Ishikawa (cell line): ENCODE data around the gene COL15A1.

Experiments used
- CEBPB ChIP-seq: IDR thresholded peaks from 2 replicates; pipeline ENCODE4 v1.6.1; 2012
- CREB1 ChIP-seq: IDR thresholded peaks from 2 replicates; pipeline ENCODE4 v1.6.1; 2012; ENCODE audit warnings: low read depth
- EGR1 ChIP-seq: IDR thresholded peaks from 2 replicates; pipeline ENCODE4 v1.6.1; 2012
- EP300 ChIP-seq: IDR thresholded peaks from 2 replicates; pipeline ENCODE4 v1.6.1; 2012; ENCODE audit warnings: borderline replicate concordance
- FOXM1 ChIP-seq: IDR thresholded peaks from 2 replicates; pipeline ENCODE4 v1.6.1; 2012; ENCODE audit warnings: low read depth, borderline replicate concordance
- MAX ChIP-seq: IDR thresholded peaks from 2 replicates; pipeline ENCODE4 v1.6.1; 2012
- NFIC ChIP-seq: IDR thresholded peaks from 2 replicates; pipeline ENCODE4 v1.6.1; 2012
- RAD21 ChIP-seq: IDR thresholded peaks from 2 replicates; pipeline ENCODE4 v1.6.1; 2012; ENCODE audit warnings: low read depth
- REST ChIP-seq: IDR thresholded peaks from 2 replicates; pipeline ENCODE4 v1.6.1; 2012; ENCODE audit warnings: low read depth, mild to moderate bottlenecking
- TAF1 ChIP-seq: IDR thresholded peaks from 2 replicates; pipeline ENCODE4 v1.6.1; 2012; ENCODE audit warnings: low read depth, mild to moderate bottlenecking
- TCF12 ChIP-seq: IDR thresholded peaks from 2 replicates; pipeline ENCODE4 v1.6.1; 2012; ENCODE audit warnings: low read depth
- TEAD4 ChIP-seq: IDR thresholded peaks from 2 replicates; pipeline ENCODE4 v1.6.1; 2012
- USF1 ChIP-seq: IDR thresholded peaks from 2 replicates; pipeline ENCODE4 v1.6.1; 2012
- YY1 ChIP-seq: IDR thresholded peaks from 2 replicates; pipeline ENCODE4 v1.6.1; 2012; ENCODE audit warnings: low read depth
- ZBTB7A ChIP-seq: IDR thresholded peaks from 2 replicates; pipeline ENCODE4 v1.6.1; 2012; ENCODE audit warnings: low read depth

Gene COL15A1

DNA sequence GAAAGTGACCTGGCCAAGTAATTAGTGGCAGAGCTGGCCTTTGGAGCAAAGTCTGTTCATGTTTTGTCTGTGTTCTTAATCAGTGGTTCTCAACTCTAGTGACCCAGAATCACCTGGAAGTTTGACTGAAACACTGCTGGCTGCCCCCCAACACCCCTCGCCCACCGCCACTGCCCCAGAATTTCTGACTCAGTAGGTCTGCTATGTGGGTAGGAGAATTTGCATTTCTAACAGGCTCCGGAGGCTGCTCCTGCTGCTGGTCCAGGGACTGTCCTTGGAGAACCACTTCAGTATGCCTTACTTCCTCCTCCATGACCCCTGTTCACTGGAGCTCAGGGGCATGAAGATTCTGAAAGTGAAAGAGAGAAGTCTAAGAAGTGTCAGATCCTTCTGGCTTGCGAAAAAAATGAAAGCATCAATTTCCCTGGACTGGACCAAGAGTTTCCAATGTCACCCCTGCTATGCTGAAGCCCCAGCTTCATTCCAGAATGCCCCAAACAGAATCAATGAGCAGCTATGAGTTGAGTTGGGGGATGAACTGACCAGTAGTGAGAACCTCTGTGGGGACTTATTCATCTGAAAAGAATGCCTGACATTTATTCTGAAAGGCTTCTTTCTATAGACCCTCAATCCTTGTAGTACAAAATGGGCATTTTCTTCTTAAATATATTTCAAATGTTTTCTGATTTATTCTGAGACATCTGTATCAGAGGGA, 20.8 kb upstream of the COL15A1 start:
- TF ChIP-seq CREB1 (no peak), TCF12 (no peak), FOXM1 (no peak), EP300 (no peak), TAF1 (no peak), USF1 (no peak), ZBTB7A (no peak), CEBPB (no peak), TEAD4 (no peak), EGR1 (no peak)

DNA sequence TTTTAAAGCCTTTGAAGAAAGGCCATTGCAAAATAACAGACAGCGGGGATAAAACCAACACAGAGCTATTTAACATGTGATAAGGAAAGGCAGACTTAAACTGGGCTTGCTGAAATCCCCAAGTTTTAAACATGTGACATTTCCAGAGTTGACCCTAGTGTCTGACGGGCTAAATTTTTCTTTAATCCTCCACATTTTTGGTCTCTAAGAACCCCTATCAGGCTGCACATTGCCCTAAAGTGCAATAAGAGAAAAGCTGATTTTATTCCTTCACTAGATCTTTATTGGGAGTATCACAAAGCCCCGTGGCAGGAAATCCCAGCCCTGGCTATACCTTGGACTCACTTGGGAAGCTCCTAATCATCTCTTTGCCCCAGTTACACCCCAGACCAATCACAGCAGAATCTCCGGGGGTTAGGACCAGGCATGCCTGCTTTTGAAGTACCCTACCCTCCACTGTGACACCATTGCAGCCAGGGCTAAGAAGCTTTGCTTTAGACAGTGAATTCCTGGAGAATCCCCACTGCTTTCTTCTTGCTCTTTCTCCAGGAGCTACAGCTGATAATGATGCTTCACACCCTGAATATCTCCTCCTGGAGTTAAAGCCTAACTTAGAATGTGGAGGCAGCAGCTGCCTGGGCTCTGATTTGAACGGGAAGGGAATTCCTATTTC, 20.1 kb upstream of the COL15A1 start:
- TF ChIP-seq YY1 (no peak), RAD21 (no peak)

- TF ChIP-seq NFIC (no peak), TAF1 (no peak), EGR1 (no peak), EP300 (no peak), RAD21 (no peak), USF1 (no peak), YY1 (no peak), FOXM1 (no peak), TCF12 (no peak), ZBTB7A (no peak), MAX (no peak), CREB1 (no peak)
Measured at GRCh38 chr9:98924946-98925820, 18.5 kb upstream of the COL15A1 start.

- TF ChIP-seq CEBPB = no peak
- no peak for TF ChIP-seq TEAD4
- TF ChIP-seq MAX = no peak
Measured at GRCh38 chr9:98925956-98926355, 17.8 kb upstream of the COL15A1 start.

DNA sequence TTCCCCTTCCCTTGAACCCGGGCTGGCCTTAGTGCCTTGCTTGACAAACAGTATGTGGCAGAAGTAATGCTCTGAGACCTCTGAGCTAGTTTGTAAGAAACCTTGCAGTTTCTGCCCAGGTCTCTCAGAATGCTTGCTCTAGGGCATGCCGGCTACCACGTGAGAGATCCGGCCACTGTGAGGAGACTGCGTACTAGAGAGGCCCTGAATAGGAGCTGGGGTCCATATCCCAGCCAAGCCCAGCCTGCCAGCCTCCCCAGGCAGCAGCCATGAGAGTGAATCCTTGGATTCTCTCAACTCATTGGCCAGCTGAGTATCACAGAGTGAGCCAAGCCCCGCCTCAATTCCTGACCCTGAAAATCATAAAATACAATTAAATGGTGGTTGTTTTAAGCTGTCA, 16.0 kb upstream of the COL15A1 start:
- no peak for TF ChIP-seq NFIC
- no peak for TF ChIP-seq USF1
- TF ChIP-seq EP300 = no peak
- TF ChIP-seq RAD21 = no peak
- no peak for TF ChIP-seq TEAD4
- no peak for TF ChIP-seq TCF12
- TF ChIP-seq CREB1 = no peak
- no peak for TF ChIP-seq REST

GRCh38 chr9:98929071-98929470, 14.6 kb upstream of the COL15A1 start:
- TF ChIP-seq NFIC (no peak), MAX (no peak), TCF12 (no peak), REST (no peak), TAF1 (no peak), CEBPB (no peak), TEAD4 (no peak), EGR1 (no peak), CREB1 (no peak), FOXM1 (no peak), EP300 (no peak), RAD21 (no peak)
